ENCODE data around the gene GTPBP2.

DNA sequence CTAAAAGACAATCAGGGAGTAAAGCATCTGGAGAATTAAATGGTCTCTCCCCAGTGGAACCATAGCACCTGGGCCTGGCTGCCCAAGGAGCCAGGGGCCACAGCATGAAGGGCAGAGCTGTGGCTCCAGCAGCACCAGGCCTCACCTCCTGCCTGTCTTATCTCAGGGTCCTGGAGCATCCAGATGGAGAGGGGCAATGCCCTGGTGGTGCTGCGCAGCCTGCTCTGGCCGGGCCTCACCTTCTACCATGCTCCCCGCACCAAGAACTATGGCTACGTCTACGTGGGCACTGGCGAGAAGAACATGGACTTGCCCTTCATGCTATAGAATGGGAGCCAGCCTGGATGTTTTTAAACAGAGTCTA is 41.5 kb upstream of the GTPBP2 start:
- TF ChIP-seq POLR2A (IDR thresholded peaks at IDR 0.05; ENCODE audit: low read depth, low read length) = peak; percentile 10; the same call in 1 of the 2 replicates
- no peak; the same call in 1 of the 2 replicates for TF ChIP-seq POLR2AphosphoS5 (IDR thresholded peaks at IDR 0.05; ENCODE audit: low read depth, low read length)
- TF ChIP-seq TAF1 (IDR thresholded peaks at IDR 0.05; ENCODE audit: borderline replicate concordance, low read depth, low read length) = no peak
